Transverse colon (tissue), 3 donors: ENCODE data around the gene CD96.

ENCODE experiments used
- EP300 ChIP-seq: sonication (generic); formaldehyde crosslinking; IDR thresholded peaks from one replicate; pipeline ENCODE4 v1.6.1; 2017; ENCODE audit warnings: antibody characterized with exemption, low read depth
- POLR2A ChIP-seq: fragments of 450-650 bp; IDR thresholded peaks from one replicate; pipeline ENCODE4 v1.6.1; 2016; ENCODE audit warnings: antibody characterized with exemption, mild to moderate bottlenecking, moderate library complexity
- TF ChIP-seq, protein P1 (sequence below), 5 experiments: fragments of 200-600 bp in 3 of 5; fragments of 450-650 bp in 2 of 5; sonication (generic) in 3 of 5; IDR thresholded peaks; 1 replicate in 2 of 5; 2 replicates in 3 of 5; pipeline ENCODE4 v1.5.1; 2016 to 2017; ENCODE audit warnings: antibody characterized with exemption in 5 of 5, inconsistent platforms in 3 of 5, mild to moderate bottlenecking in 2 of 5, moderate library complexity in 1 of 5

DNA sequence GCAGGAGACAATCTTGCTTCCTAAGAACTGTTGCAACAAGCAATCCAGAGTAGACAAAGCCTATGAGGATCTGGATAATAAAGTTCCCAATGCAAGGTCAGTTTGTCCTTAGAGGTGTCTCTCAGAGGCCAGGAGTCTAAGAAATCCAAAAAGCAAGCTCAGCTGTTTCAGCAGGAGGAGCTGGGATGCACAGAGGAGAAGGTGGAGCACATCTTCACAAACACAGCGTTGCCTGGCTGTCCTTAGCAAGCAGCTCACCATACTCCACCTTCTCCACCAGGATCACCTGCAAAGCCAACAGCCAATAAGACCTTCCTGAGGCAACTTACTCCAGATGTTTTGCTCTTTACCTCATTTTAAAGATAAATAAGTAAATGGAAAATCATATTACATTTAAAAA is 52.8 kb downstream of the CD96 start:
- TF ChIP-seq, protein P1, sequence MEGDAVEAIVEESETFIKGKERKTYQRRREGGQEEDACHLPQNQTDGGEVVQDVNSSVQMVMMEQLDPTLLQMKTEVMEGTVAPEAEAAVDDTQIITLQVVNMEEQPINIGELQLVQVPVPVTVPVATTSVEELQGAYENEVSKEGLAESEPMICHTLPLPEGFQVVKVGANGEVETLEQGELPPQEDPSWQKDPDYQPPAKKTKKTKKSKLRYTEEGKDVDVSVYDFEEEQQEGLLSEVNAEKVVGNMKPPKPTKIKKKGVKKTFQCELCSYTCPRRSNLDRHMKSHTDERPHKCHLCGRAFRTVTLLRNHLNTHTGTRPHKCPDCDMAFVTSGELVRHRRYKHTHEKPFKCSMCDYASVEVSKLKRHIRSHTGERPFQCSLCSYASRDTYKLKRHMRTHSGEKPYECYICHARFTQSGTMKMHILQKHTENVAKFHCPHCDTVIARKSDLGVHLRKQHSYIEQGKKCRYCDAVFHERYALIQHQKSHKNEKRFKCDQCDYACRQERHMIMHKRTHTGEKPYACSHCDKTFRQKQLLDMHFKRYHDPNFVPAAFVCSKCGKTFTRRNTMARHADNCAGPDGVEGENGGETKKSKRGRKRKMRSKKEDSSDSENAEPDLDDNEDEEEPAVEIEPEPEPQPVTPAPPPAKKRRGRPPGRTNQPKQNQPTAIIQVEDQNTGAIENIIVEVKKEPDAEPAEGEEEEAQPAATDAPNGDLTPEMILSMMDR (IDR thresholded peaks at IDR 0.05), result no peak
- TF ChIP-seq POLR2A (no peak), EP300 (no peak)
